ENCODE data around the gene CARD16. TPM values are rescaled to one million over a fixed set of nuclear protein-coding genes. Genes with fewer than 3 reads are reported as not detected.
A peak's percentile ranks its signal among the peaks of the same experiment; 100 is the strongest.
"Not testable (repeated sequence)": the region's sequence is repeated elsewhere in the genome, so short reads cannot be mapped to it uniquely, and the experiment has no call there.

Gene CARD16
- total RNA-seq, 1 donor from 2014 or later = 26.8 TPM

GRCh38 chr11:105063245-105063941 lies 18.3 kb upstream of the CARD16 start:
- H3K4me3 ChIP-seq = not testable (repeated sequence)

GRCh38 chr11:105057432-105057831 lies 12.3 kb upstream of the CARD16 start:
- H3K4me3 ChIP-seq = no peak overlapping the region
- H3K27me3 ChIP-seq = no peaks in the 10 kb centered on the region
- H3K4me1 ChIP-seq = no peaks in the 10 kb centered on the region
- no peak for DNase-seq (ENCODE audit: extremely low spot score in 2 of 2)
- TF ChIP-seq POLR2A (IDR thresholded peaks at IDR 0.05) = no peak
- no peak for TF ChIP-seq CTCF (IDR thresholded peaks at IDR 0.05)
- TF ChIP-seq POLR2AphosphoS5 (IDR thresholded peaks at IDR 0.05; ENCODE audit: insufficient read depth in 1 of 2, low read depth in 1 of 2) = no peak
- H3K27ac ChIP-seq = no peak overlapping the region
- intact Hi-C loops (cut with DNase I) = no loop called here
- no peaks in the 10 kb centered on the region for H3K9me3 ChIP-seq
- no peaks in the 10 kb centered on the region for H3K36me3 ChIP-seq

More at GRCh38 chr11:105063245-105063941, 18.3 kb upstream of the CARD16 start:
- H3K9me3 ChIP-seq; H3K27ac ChIP-seq; DNase-seq (ENCODE audit: extremely low spot score in 2 of 2); H3K27me3 ChIP-seq; H3K4me1 ChIP-seq; intact Hi-C loops (cut with DNase I); H3K36me3 ChIP-seq: not testable (repeated sequence)
- TF ChIP-seq POLR2AphosphoS5 (IDR thresholded peaks at IDR 0.05; ENCODE audit: insufficient read depth in 1 of 2, low read depth in 1 of 2) = peak in 1 of 2 donors; percentile 8

GRCh38 chr11:105056446-105056845 lies 11.3 kb upstream of the CARD16 start:
- Histone ChIP-seq H3K4me1 (no peaks in the 10 kb centered on the region), H3K9me3 (no peaks in the 10 kb centered on the region), H3K27me3 (no peaks in the 10 kb centered on the region), H3K36me3 (no peaks in the 10 kb centered on the region), H3K4me3 (no peak overlapping the region), H3K27ac (no peak overlapping the region)
- intact Hi-C loops (cut with DNase I) = no loop called here
- TF ChIP-seq POLR2A (IDR thresholded peaks at IDR 0.05) = no peak
- TF ChIP-seq POLR2AphosphoS5 (IDR thresholded peaks at IDR 0.05; ENCODE audit: insufficient read depth in 1 of 2, low read depth in 1 of 2) = no peak
- no peak for TF ChIP-seq CTCF (IDR thresholded peaks at IDR 0.05)
- no peak for DNase-seq (ENCODE audit: extremely low spot score in 2 of 2)

- Histone ChIP-seq H3K4me1 (no peaks in the 10 kb centered on the region), H3K27me3 (no peaks in the 10 kb centered on the region), H3K27ac (no peak overlapping the region), H3K9me3 (no peaks in the 10 kb centered on the region), H3K4me3 (no peak overlapping the region), H3K36me3 (no peaks in the 10 kb centered on the region)
- intact Hi-C loops (cut with DNase I) = loop anchor here (5.0 kb wide), 1 partner anchor 1323 kb away; no protein-coding TSS in a partner anchor
- TF ChIP-seq POLR2A (IDR thresholded peaks at IDR 0.05) = no peak
- no peak for TF ChIP-seq POLR2AphosphoS5 (IDR thresholded peaks at IDR 0.05; ENCODE audit: insufficient read depth in 1 of 2, low read depth in 1 of 2)
- TF ChIP-seq CTCF (IDR thresholded peaks at IDR 0.05) = no peak
- DNase-seq (ENCODE audit: extremely low spot score in 2 of 2) = no peak
These were observed 9.8 kb upstream of the CARD16 start for GRCh38 chr11:105054723-105055493.

- intact Hi-C loops (cut with DNase I) = loop anchor here (5.0 kb wide), 1 partner anchor 1320 kb away; no protein-coding TSS in a partner anchor
- H3K4me3 ChIP-seq = no peak overlapping the region
- H3K9me3 ChIP-seq = no peaks in the 10 kb centered on the region
- TF ChIP-seq POLR2A (IDR thresholded peaks at IDR 0.05) (no peak), POLR2AphosphoS5 (IDR thresholded peaks at IDR 0.05; ENCODE audit: insufficient read depth in 1 of 2, low read depth in 1 of 2) (no peak), CTCF (IDR thresholded peaks at IDR 0.05) (no peak)
- no peaks in the 10 kb centered on the region for H3K4me1 ChIP-seq
- H3K36me3 ChIP-seq = no peaks in the 10 kb centered on the region
- no peaks in the 10 kb centered on the region for H3K27me3 ChIP-seq
- DNase-seq (ENCODE audit: extremely low spot score in 2 of 2) = no peak
- no peak overlapping the region for H3K27ac ChIP-seq
These were observed 7.4 kb upstream of the CARD16 start for GRCh38 chr11:105052487-105052886.

Measured in vagina (tissue), 2 donors.